ENCODE measurements around the gene RBBP8NL.

Gene RBBP8NL

GRCh38 chr20:62470459-62470858, 43.1 kb upstream of the RBBP8NL start:
- Histone ChIP-seq H2AFZ (ENCODE audit: low read length, unreplicated experiment) (no peak overlapping the region), H3K27me3 (ENCODE audit: insufficient read depth, low read length) (peaks cover 57% of the 10 kb centered on the region)

GRCh38 chr20:62470001-62470400, 42.7 kb upstream of the RBBP8NL start:
- Histone ChIP-seq H3K4me3 (ENCODE audit: low read depth, low read length) (no peak overlapping the region), H3K27ac (ENCODE audit: low read depth, low read length) (no peak overlapping the region)

More at GRCh38 chr20:62470459-62470858, 43.1 kb upstream of the RBBP8NL start:
- no peak overlapping the region for H3K4me3 ChIP-seq (ENCODE audit: low read depth, low read length)
- no peak overlapping the region for H3K27ac ChIP-seq (ENCODE audit: low read depth, low read length)
- H3K4me1 ChIP-seq (ENCODE audit: control insufficient read depth, insufficient read depth, low read length, unreplicated experiment): no peaks in the 10 kb centered on the region
- no peaks in the 10 kb centered on the region for H3K36me3 ChIP-seq (ENCODE audit: insufficient read depth, low read length)
- H3K79me2 ChIP-seq (ENCODE audit: control insufficient read depth, insufficient read depth, low read length, unreplicated experiment): no peaks in the 10 kb centered on the region

GRCh38 chr20:62469352-62469751, 42.0 kb upstream of the RBBP8NL start:
- Histone ChIP-seq H3K4me1 (ENCODE audit: control insufficient read depth, insufficient read depth, low read length, unreplicated experiment) (no peaks in the 10 kb centered on the region), H2AFZ (ENCODE audit: low read length, unreplicated experiment) (no peak overlapping the region)

More at GRCh38 chr20:62470001-62470400, 42.7 kb upstream of the RBBP8NL start:
- Histone ChIP-seq H3K4me1 (ENCODE audit: control insufficient read depth, insufficient read depth, low read length, unreplicated experiment) (no peaks in the 10 kb centered on the region), H3K27me3 (ENCODE audit: insufficient read depth, low read length) (peaks cover 52% of the 10 kb centered on the region), H3K36me3 (ENCODE audit: insufficient read depth, low read length) (no peaks in the 10 kb centered on the region), H2AFZ (ENCODE audit: low read length, unreplicated experiment) (no peak overlapping the region), H3K79me2 (ENCODE audit: control insufficient read depth, insufficient read depth, low read length, unreplicated experiment) (no peaks in the 10 kb centered on the region)

GRCh38 chr20:62466806-62467537, 39.6 kb upstream of the RBBP8NL start:
- Histone ChIP-seq H3K27me3 (ENCODE audit: insufficient read depth, low read length) (peaks cover 29% of the 10 kb centered on the region), H3K4me1 (ENCODE audit: control insufficient read depth, insufficient read depth, low read length, unreplicated experiment) (no peaks in the 10 kb centered on the region), H2AFZ (ENCODE audit: low read length, unreplicated experiment) (no peak overlapping the region), H3K4me3 (ENCODE audit: low read depth, low read length) (no peak overlapping the region), H3K36me3 (ENCODE audit: insufficient read depth, low read length) (no peaks in the 10 kb centered on the region), H3K79me2 (ENCODE audit: control insufficient read depth, insufficient read depth, low read length, unreplicated experiment) (no peaks in the 10 kb centered on the region), H3K27ac (ENCODE audit: low read depth, low read length) (no peak overlapping the region)

More at GRCh38 chr20:62469352-62469751, 42.0 kb upstream of the RBBP8NL start:
- Histone ChIP-seq H3K79me2 (ENCODE audit: control insufficient read depth, insufficient read depth, low read length, unreplicated experiment) (no peaks in the 10 kb centered on the region), H3K36me3 (ENCODE audit: insufficient read depth, low read length) (no peaks in the 10 kb centered on the region), H3K27ac (ENCODE audit: low read depth, low read length) (no peak overlapping the region), H3K27me3 (ENCODE audit: insufficient read depth, low read length) (peaks cover 46% of the 10 kb centered on the region), H3K4me3 (ENCODE audit: low read depth, low read length) (no peak overlapping the region)

- Histone ChIP-seq H3K36me3 (ENCODE audit: insufficient read depth, low read length) (no peaks in the 10 kb centered on the region), H3K27me3 (ENCODE audit: insufficient read depth, low read length) (peaks cover 29% of the 10 kb centered on the region), H2AFZ (ENCODE audit: low read length, unreplicated experiment) (no peak overlapping the region), H3K4me3 (ENCODE audit: low read depth, low read length) (no peak overlapping the region), H3K4me1 (ENCODE audit: control insufficient read depth, insufficient read depth, low read length, unreplicated experiment) (no peaks in the 10 kb centered on the region), H3K27ac (ENCODE audit: low read depth, low read length) (no peak overlapping the region), H3K79me2 (ENCODE audit: control insufficient read depth, insufficient read depth, low read length, unreplicated experiment) (no peaks in the 10 kb centered on the region)
These were observed 38.9 kb upstream of the RBBP8NL start for GRCh38 chr20:62466072-62466760.

GRCh38 chr20:62464990-62465389, 37.7 kb upstream of the RBBP8NL start:
- no peak overlapping the region for H2AFZ ChIP-seq (ENCODE audit: low read length, unreplicated experiment)
- H3K27ac ChIP-seq (ENCODE audit: low read depth, low read length): no peak overlapping the region
- H3K27me3 ChIP-seq (ENCODE audit: insufficient read depth, low read length): peaks cover 18% of the 10 kb centered on the region
- no peaks in the 10 kb centered on the region for H3K79me2 ChIP-seq (ENCODE audit: control insufficient read depth, insufficient read depth, low read length, unreplicated experiment)
- no peaks in the 10 kb centered on the region for H3K4me1 ChIP-seq (ENCODE audit: control insufficient read depth, insufficient read depth, low read length, unreplicated experiment)
- no peak overlapping the region for H3K4me3 ChIP-seq (ENCODE audit: low read depth, low read length)
- H3K36me3 ChIP-seq (ENCODE audit: insufficient read depth, low read length): no peaks in the 10 kb centered on the region

GRCh38 chr20:62464425-62464770, 37.1 kb upstream of the RBBP8NL start:
- Histone ChIP-seq H3K27me3 (ENCODE audit: insufficient read depth, low read length) (peaks cover 12% of the 10 kb centered on the region), H3K4me3 (ENCODE audit: low read depth, low read length) (no peak overlapping the region), H3K27ac (ENCODE audit: low read depth, low read length) (no peak overlapping the region)

GRCh38 chr20:62463651-62464424, 36.5 kb upstream of the RBBP8NL start:
- no peak overlapping the region for H3K4me3 ChIP-seq (ENCODE audit: low read depth, low read length)
- H3K4me1 ChIP-seq (ENCODE audit: control insufficient read depth, insufficient read depth, low read length, unreplicated experiment): no peaks in the 10 kb centered on the region
- H3K27ac ChIP-seq (ENCODE audit: low read depth, low read length): no peak overlapping the region

More at GRCh38 chr20:62464425-62464770, 37.1 kb upstream of the RBBP8NL start:
- no peaks in the 10 kb centered on the region for H3K79me2 ChIP-seq (ENCODE audit: control insufficient read depth, insufficient read depth, low read length, unreplicated experiment)
- no peak overlapping the region for H2AFZ ChIP-seq (ENCODE audit: low read length, unreplicated experiment)
- no peaks in the 10 kb centered on the region for H3K36me3 ChIP-seq (ENCODE audit: insufficient read depth, low read length)
- H3K4me1 ChIP-seq (ENCODE audit: control insufficient read depth, insufficient read depth, low read length, unreplicated experiment): no peaks in the 10 kb centered on the region

GRCh38 chr20:62462976-62463592, 35.7 kb upstream of the RBBP8NL start:
- no peak overlapping the region for H3K27ac ChIP-seq (ENCODE audit: low read depth, low read length)
- H3K27me3 ChIP-seq (ENCODE audit: insufficient read depth, low read length): no peaks in the 10 kb centered on the region
- no peaks in the 10 kb centered on the region for H3K36me3 ChIP-seq (ENCODE audit: insufficient read depth, low read length)
- no peaks in the 10 kb centered on the region for H3K4me1 ChIP-seq (ENCODE audit: control insufficient read depth, insufficient read depth, low read length, unreplicated experiment)
- no peak overlapping the region for H3K4me3 ChIP-seq (ENCODE audit: low read depth, low read length)
- no peaks in the 10 kb centered on the region for H3K79me2 ChIP-seq (ENCODE audit: control insufficient read depth, insufficient read depth, low read length, unreplicated experiment)
- H2AFZ ChIP-seq (ENCODE audit: low read length, unreplicated experiment): no peak overlapping the region

More at GRCh38 chr20:62463651-62464424, 36.5 kb upstream of the RBBP8NL start:
- H3K79me2 ChIP-seq (ENCODE audit: control insufficient read depth, insufficient read depth, low read length, unreplicated experiment): no peaks in the 10 kb centered on the region
- H2AFZ ChIP-seq (ENCODE audit: low read length, unreplicated experiment): no peak overlapping the region
- H3K27me3 ChIP-seq (ENCODE audit: insufficient read depth, low read length): peaks cover 7% of the 10 kb centered on the region
- H3K36me3 ChIP-seq (ENCODE audit: insufficient read depth, low read length): no peaks in the 10 kb centered on the region

GRCh38 chr20:62461834-62462233, 34.5 kb upstream of the RBBP8NL start:
- H3K36me3 ChIP-seq (ENCODE audit: insufficient read depth, low read length): no peaks in the 10 kb centered on the region
- no peak overlapping the region for H2AFZ ChIP-seq (ENCODE audit: low read length, unreplicated experiment)
- H3K4me1 ChIP-seq (ENCODE audit: control insufficient read depth, insufficient read depth, low read length, unreplicated experiment): no peaks in the 10 kb centered on the region
- no peaks in the 10 kb centered on the region for H3K27me3 ChIP-seq (ENCODE audit: insufficient read depth, low read length)
- no peaks in the 10 kb centered on the region for H3K79me2 ChIP-seq (ENCODE audit: control insufficient read depth, insufficient read depth, low read length, unreplicated experiment)
- no peak overlapping the region for H3K27ac ChIP-seq (ENCODE audit: low read depth, low read length)
- no peak overlapping the region for H3K4me3 ChIP-seq (ENCODE audit: low read depth, low read length)

Data from ACC112 (cell line).